HepG2 (cell line): ENCODE data around the gene GLI3. TPM values are rescaled to one million over a fixed set of nuclear protein-coding genes. Genes with fewer than 3 reads are reported as not detected.

Source experiments
- BHLHE40 ChIP-seq: IDR thresholded peaks from 2 replicates; pipeline ENCODE4 v1.6.1; 2011; ENCODE audit warnings: low read length, improper control_type of control experiment
- HMGXB4 ChIP-seq, 2 experiments: sonication (generic) in 1 of 2; formaldehyde crosslinking in 1 of 2; IDR thresholded peaks; 2 replicates each; pipeline versions ENCODE4 v1.4.0 to v1.6.1; 2018 to 2020; ENCODE audit warnings: missing genetic modification reagents in 2 of 2, borderline replicate concordance in 1 of 2, low read depth in 1 of 2, mild to moderate bottlenecking in 1 of 2, missing biosample characterization in 1 of 2
- MED13 ChIP-seq: sonication (generic); formaldehyde crosslinking; IDR thresholded peaks from 2 replicates; pipeline ENCODE4 v1.5.0; 2020; ENCODE audit warnings: missing genetic modification reagents
- MYNN ChIP-seq: sonication (generic); formaldehyde crosslinking; IDR thresholded peaks from 2 replicates; pipeline ENCODE4 v1.4.0; 2020; ENCODE audit warnings: mild to moderate bottlenecking, low read depth, missing genetic modification reagents
- NKX3-1 ChIP-seq: sonication (generic); formaldehyde crosslinking; IDR thresholded peaks from 2 replicates; pipeline ENCODE4 v1.5.0; 2020; ENCODE audit warnings: missing genetic modification reagents
- NR0B2 ChIP-seq: sonication (generic); formaldehyde crosslinking; IDR thresholded peaks from 2 replicates; pipeline ENCODE4 v1.4.0; 2020; ENCODE audit warnings: mild to moderate bottlenecking, missing genetic modification reagents
- PCBP2 ChIP-seq: fragments of 200-400 bp; formaldehyde crosslinking; optimal IDR thresholded peaks from 2 replicates; pipeline ENCODE3; 2018; ENCODE audit warnings: low read length, low read depth; ENCODE audit not compliant: poor library complexity, severe bottlenecking
- RARA ChIP-seq: IDR thresholded peaks from 2 replicates; pipeline ENCODE4 v1.6.1; 2016; ENCODE audit warnings: missing genetic modification reagents, missing compliant biosample characterization
- SAP130 ChIP-seq: IDR thresholded peaks from 2 replicates; pipeline ENCODE4 v1.6.1; 2016; ENCODE audit warnings: low read depth
- TBP ChIP-seq: sonication (generic); formaldehyde crosslinking; IDR thresholded peaks from 2 replicates; pipeline ENCODE4 v1.5.0; 2020; ENCODE audit warnings: missing genetic modification reagents
- TEAD3 ChIP-seq: optimal IDR thresholded peaks from 2 replicates; pipeline ENCODE3; 2016; ENCODE audit warnings: borderline replicate concordance
- ZBTB43 ChIP-seq: sonication (generic); formaldehyde crosslinking; conservative IDR thresholded peaks from 2 replicates; pipeline ENCODE4 v1.4.0; 2020; ENCODE audit warnings: missing genetic modification reagents
- ZC3H4 ChIP-seq: sonication (generic); formaldehyde crosslinking; IDR thresholded peaks from 2 replicates; pipeline ENCODE4 v1.4.0; 2020; ENCODE audit warnings: missing genetic modification reagents, borderline replicate concordance
- ZMYM4 ChIP-seq: sonication (generic); formaldehyde crosslinking; IDR thresholded peaks from 2 replicates; pipeline ENCODE4 v1.8.1; 2023; ENCODE audit warnings: mild to moderate bottlenecking, missing genetic modification reagents
- ZNF224 ChIP-seq: sonication (generic); formaldehyde crosslinking; IDR thresholded peaks from 2 replicates; pipeline ENCODE4 v1.5.0; 2020; ENCODE audit warnings: mild to moderate bottlenecking, missing genetic modification reagents
- ZNF275 ChIP-seq: sonication (generic); formaldehyde crosslinking; IDR thresholded peaks from 2 replicates; pipeline ENCODE4 v1.8.0; 2022; ENCODE audit warnings: missing genetic modification reagents, mild to moderate bottlenecking, inconsistent platforms, borderline replicate concordance
- ZNF598 ChIP-seq: sonication (generic); formaldehyde crosslinking; IDR thresholded peaks from 2 replicates; pipeline ENCODE4 v1.5.1; 2020; ENCODE audit warnings: mild to moderate bottlenecking, missing genetic modification reagents, borderline replicate concordance
- ZNF772 ChIP-seq: sonication (generic); formaldehyde crosslinking; IDR thresholded peaks from 2 replicates; pipeline ENCODE4 v1.5.0; 2020; ENCODE audit warnings: mild to moderate bottlenecking, missing genetic modification reagents
- polyA plus RNA-seq, 8 experiments: library from polyadenylated mRNA; depleted of rRNA in 3 of 8; stranded (reverse) in 7 of 8; unstranded in 1 of 8; fragments of >200 nt; fragmentation: Illumina TruSeq in 4 of 8; extraction: Trizol in 4 of 8; gene quantifications; 2 replicates each; pipeline versions ENCODE4 v1.2.1 to v1.2.3, GENCODE V29; 2011 to 2016; ENCODE audit warnings: low read depth in 4 of 8, missing spikeins in 1 of 8, mixed read lengths in 1 of 8; ENCODE audit not compliant: insufficient read depth in 1 of 8
- total RNA-seq, 5 experiments: library from RNA; depleted of rRNA; stranded (reverse); fragments of >200 nt; fragmentation: Illumina TruSeq; extraction: Trizol; gene quantifications; 2 replicates each; pipeline ENCODE4 v1.2.3, GENCODE V29; 2016; ENCODE audit warnings: low read depth in 1 of 5
- TF ChIP-seq, protein P1 (sequence below), 2 experiments: sonication (generic) in 1 of 2; formaldehyde crosslinking in 1 of 2; IDR thresholded peaks; 2 replicates each; pipeline versions ENCODE4 v1.6.1 to v1.9.0; 2014 to 2022; ENCODE audit warnings: antibody characterized with exemption in 1 of 2, borderline replicate concordance in 1 of 2, inconsistent platforms in 1 of 2, low read depth in 1 of 2, missing genetic modification reagents in 1 of 2

The GLI3 gene
- total and polyA plus RNA-seq, 2 of the 13 experiments (the other 11 are each of a cell fraction or from before 2014, with no cell fraction given) = not detected

DNA sequence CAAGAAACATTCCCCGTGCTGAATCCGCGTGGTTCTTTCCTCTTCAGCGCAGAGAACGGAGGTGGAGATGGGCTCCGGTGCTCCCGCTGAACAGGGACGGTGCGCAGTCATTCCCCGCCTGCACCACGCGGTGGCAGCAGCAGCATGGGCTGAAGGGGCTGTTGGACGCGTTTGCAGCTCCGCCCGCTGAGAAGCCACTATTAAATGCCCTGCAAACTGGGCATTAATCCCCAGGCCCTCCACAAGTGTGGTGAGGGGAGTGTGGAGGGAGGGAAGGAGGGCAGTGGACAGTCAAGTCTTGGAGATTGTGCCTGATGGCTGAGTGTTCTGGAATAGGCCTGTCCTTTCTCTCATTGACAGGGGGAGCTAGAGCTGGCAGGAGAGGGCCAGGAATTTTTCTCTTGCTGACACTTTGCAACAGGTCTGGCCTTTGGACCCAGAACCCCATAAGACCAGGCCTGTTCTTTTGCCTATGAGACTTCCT is 293.9 kb downstream of the GLI3 start (continued):
- TF ChIP-seq, protein P1, sequence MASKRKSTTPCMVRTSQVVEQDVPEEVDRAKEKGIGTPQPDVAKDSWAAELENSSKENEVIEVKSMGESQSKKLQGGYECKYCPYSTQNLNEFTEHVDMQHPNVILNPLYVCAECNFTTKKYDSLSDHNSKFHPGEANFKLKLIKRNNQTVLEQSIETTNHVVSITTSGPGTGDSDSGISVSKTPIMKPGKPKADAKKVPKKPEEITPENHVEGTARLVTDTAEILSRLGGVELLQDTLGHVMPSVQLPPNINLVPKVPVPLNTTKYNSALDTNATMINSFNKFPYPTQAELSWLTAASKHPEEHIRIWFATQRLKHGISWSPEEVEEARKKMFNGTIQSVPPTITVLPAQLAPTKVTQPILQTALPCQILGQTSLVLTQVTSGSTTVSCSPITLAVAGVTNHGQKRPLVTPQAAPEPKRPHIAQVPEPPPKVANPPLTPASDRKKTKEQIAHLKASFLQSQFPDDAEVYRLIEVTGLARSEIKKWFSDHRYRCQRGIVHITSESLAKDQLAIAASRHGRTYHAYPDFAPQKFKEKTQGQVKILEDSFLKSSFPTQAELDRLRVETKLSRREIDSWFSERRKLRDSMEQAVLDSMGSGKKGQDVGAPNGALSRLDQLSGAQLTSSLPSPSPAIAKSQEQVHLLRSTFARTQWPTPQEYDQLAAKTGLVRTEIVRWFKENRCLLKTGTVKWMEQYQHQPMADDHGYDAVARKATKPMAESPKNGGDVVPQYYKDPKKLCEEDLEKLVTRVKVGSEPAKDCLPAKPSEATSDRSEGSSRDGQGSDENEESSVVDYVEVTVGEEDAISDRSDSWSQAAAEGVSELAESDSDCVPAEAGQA (IDR thresholded peaks at IDR 0.05; ENCODE audit: low read depth) = no peak
- TF ChIP-seq, protein P1 (CRISPR knock-in tag; IDR thresholded peaks at IDR 0.05; ENCODE audit: borderline replicate concordance) = no peak
- TF ChIP-seq ZC3H4 (CRISPR knock-in tag) = no peak
- TF ChIP-seq RARA (CRISPR knock-in tag) = no peak
- TF ChIP-seq SAP130 (CRISPR knock-in tag) = no peak
- no peak for TF ChIP-seq MED13 (CRISPR knock-in tag)
- TF ChIP-seq ZNF598 (CRISPR knock-in tag) = no peak
- no peak for TF ChIP-seq ZNF275 (CRISPR knock-in tag)
- TF ChIP-seq ZNF224 (CRISPR knock-in tag) = 0 out of 2 replicates have a peak, but pooled peaks have one; percentile 24
- TF ChIP-seq MYNN = no peak
- no peak for TF ChIP-seq PCBP2
- TF ChIP-seq ZNF772 (CRISPR knock-in tag) = 0 out of 2 replicates have a peak, but pooled peaks have one; percentile 28
- TF ChIP-seq TBP (CRISPR knock-in tag) = no peak
- 0 out of 2 replicates have a peak, but pooled peaks have one; percentile 6 for TF ChIP-seq BHLHE40
- TF ChIP-seq ZBTB43 (CRISPR knock-in tag) = 0 out of 2 replicates have a peak, but pooled peaks have one; percentile 25
- peak; percentile 83 to 84 for TF ChIP-seq HMGXB4 (CRISPR knock-in tag; IDR thresholded peaks at IDR 0.05; ENCODE audit: borderline replicate concordance in 1 of 2, low read depth in 1 of 2)
- no peak for TF ChIP-seq NKX3-1 (CRISPR knock-in tag)
- peak; percentile 21 for TF ChIP-seq TEAD3 (CRISPR knock-in tag)
- TF ChIP-seq NR0B2 = 0 out of 2 replicates have a peak, but pooled peaks have one; percentile 41
- peak; percentile 56; the same call in 1 of the 2 replicates for TF ChIP-seq ZMYM4
